GM13977 (cell line): ENCODE data around the gene TECPR2.

Source experiments
- DNase-seq: peaks from one replicate; pipeline ENCODE4 v3.0.0; 2012; ENCODE audit warnings: low spot score
- in situ Hi-C: fragments of 300-500 bp; cut with MboI; formaldehyde crosslinking; loops from one replicate; pipeline ENCODE4 v1.12.0; 2022; ENCODE audit warnings: low sequenced_read_pairs, low pct_unique_long_range_greater_than_20kb, mixed read lengths, inconsistent platforms; ENCODE audit not compliant: unreplicated experiment
- TF ChIP-seq, protein P1 (sequence below): IDR thresholded peaks from 2 replicates; pipeline ENCODE4 v1.5.1; 2012; ENCODE audit warnings: mild to moderate bottlenecking, control low read depth; ENCODE audit not compliant: insufficient read depth; ENCODE audit errors: extremely low read depth, missing control alignments

Gene TECPR2, protein sequence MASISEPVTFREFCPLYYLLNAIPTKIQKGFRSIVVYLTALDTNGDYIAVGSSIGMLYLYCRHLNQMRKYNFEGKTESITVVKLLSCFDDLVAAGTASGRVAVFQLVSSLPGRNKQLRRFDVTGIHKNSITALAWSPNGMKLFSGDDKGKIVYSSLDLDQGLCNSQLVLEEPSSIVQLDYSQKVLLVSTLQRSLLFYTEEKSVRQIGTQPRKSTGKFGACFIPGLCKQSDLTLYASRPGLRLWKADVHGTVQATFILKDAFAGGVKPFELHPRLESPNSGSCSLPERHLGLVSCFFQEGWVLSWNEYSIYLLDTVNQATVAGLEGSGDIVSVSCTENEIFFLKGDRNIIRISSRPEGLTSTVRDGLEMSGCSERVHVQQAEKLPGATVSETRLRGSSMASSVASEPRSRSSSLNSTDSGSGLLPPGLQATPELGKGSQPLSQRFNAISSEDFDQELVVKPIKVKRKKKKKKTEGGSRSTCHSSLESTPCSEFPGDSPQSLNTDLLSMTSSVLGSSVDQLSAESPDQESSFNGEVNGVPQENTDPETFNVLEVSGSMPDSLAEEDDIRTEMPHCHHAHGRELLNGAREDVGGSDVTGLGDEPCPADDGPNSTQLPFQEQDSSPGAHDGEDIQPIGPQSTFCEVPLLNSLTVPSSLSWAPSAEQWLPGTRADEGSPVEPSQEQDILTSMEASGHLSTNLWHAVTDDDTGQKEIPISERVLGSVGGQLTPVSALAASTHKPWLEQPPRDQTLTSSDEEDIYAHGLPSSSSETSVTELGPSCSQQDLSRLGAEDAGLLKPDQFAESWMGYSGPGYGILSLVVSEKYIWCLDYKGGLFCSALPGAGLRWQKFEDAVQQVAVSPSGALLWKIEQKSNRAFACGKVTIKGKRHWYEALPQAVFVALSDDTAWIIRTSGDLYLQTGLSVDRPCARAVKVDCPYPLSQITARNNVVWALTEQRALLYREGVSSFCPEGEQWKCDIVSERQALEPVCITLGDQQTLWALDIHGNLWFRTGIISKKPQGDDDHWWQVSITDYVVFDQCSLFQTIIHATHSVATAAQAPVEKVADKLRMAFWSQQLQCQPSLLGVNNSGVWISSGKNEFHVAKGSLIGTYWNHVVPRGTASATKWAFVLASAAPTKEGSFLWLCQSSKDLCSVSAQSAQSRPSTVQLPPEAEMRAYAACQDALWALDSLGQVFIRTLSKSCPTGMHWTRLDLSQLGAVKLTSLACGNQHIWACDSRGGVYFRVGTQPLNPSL (N-terminal part only)

DNA sequence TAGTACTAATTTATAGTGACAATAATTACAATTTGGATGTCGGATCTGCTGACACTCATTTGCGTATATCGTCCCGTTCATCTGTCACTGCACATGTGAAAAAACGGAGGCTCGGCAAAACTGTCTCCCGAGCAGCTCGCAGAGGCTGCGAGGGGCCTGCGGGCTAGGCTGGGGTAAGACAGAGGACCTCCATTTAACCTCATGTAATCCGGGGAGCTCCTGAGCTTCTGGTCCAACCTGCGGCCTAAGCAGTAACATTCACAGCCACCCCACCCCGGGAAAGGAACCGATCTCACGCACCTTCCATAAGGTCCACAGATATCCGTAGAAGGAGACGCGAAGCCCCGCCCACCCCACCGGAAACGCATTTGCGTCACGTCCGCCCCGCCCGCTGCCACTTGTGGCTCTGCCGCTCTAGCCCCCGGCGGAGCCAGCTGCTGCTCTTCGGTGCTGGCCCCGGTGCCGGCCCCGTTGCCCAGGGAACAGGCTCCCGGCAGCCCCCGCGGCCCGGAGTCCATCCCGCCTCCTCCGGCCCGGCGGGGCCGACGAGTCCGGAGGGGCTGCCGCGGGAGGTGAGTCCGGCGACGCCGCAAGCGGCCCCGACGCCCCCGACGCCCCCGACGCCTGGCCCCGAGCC lies at the start of gene TECPR2, which contains the start of gene CINP:
TSS of gene TECPR2 (plus strand) at position 397 of the 637 bp plus-strand sequence. CDS start 13,781 bp downstream, outside the sequence.
TSS of gene CINP (minus strand) at position 346 of the 637 bp plus-strand sequence. CDS start at position 307, 39 bp downstream.
- peak; percentile 96 for DNase-seq
- in situ Hi-C loops: no loop called here

DNA sequence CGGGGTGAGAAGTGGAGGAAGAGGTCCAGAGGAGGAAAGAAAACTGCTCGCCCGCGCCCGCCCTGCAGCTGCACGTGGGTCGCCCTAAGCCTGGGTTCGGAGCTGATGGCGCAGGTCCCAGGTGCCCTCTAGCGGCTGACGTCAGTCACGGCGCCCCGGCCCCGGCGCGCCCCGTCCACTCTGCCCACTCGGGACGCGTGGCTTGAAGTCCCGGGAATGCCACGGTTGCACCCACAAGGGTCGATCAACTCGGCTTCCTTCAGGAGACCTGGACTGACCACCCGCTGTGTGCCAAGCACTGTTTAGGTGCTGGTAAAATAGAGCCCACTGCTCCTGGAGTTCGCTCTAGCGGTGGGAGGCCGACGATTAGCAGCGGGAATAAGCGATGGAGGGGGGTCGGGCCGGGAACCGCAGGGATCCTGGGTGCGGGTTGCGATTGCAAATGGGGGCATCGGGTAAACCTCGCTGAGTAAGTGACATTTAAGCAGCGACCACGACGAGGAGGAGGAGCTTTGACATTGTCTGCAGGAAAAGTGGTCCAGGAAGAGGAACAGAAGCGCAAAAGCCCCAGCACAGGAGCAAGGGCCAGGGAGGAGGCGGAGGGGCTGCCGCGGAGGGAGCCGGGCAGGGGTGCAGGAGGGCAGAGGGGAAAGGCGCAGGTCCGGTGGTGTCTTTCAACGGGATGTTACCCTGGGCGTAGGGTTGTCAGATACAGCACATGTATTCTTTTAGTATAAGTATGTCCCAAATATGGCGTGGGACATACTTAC lies 48.3 kb upstream of the TECPR2 start:
- peak; percentile 81 for DNase-seq
- in situ Hi-C loops: loop anchor here (25.0 kb wide), 2 partner anchors 352 to 602 kb away; partner anchors contain the start of gene DYNC1H1
- TF ChIP-seq, protein P1, sequence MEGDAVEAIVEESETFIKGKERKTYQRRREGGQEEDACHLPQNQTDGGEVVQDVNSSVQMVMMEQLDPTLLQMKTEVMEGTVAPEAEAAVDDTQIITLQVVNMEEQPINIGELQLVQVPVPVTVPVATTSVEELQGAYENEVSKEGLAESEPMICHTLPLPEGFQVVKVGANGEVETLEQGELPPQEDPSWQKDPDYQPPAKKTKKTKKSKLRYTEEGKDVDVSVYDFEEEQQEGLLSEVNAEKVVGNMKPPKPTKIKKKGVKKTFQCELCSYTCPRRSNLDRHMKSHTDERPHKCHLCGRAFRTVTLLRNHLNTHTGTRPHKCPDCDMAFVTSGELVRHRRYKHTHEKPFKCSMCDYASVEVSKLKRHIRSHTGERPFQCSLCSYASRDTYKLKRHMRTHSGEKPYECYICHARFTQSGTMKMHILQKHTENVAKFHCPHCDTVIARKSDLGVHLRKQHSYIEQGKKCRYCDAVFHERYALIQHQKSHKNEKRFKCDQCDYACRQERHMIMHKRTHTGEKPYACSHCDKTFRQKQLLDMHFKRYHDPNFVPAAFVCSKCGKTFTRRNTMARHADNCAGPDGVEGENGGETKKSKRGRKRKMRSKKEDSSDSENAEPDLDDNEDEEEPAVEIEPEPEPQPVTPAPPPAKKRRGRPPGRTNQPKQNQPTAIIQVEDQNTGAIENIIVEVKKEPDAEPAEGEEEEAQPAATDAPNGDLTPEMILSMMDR: peak; percentile 98

More for the DNA sequence above, at the start of gene TECPR2, which contains the start of gene CINP:
- TF ChIP-seq, protein P1: no peak

DNA sequence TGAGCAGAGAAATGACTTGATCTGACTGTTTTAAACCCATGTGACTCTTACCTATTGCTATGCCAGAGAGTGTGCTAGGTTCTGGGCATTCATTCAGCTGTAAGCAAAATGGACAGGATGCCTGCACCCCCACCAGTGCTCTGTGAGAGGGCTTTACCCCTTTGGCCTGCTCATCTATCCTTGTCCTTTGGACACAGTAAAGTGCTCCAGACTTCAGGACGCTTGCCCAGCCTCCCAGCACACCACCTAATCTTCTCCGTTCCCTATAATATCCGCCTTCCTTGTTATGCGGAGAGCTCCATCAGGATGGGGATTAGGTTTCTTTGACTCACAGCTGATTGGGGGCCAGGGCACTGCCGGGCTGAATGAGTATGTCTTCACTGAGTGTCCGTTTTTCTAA lies 47.6 kb upstream of the TECPR2 start:
- DNase-seq: no peak
- TF ChIP-seq, protein P1: no peak
- in situ Hi-C loops: loop anchor here (25.0 kb wide), 2 partner anchors 353 to 603 kb away; partner anchors contain the start of gene DYNC1H1

- TF ChIP-seq, protein P1: no peak
- in situ Hi-C loops: loop anchor here (25.0 kb wide), 2 partner anchors 354 to 604 kb away; partner anchors contain the start of gene DYNC1H1
- no peak for DNase-seq
Observed at GRCh38 chr14:102316338-102316742, 46.4 kb upstream of the TECPR2 start.

DNA sequence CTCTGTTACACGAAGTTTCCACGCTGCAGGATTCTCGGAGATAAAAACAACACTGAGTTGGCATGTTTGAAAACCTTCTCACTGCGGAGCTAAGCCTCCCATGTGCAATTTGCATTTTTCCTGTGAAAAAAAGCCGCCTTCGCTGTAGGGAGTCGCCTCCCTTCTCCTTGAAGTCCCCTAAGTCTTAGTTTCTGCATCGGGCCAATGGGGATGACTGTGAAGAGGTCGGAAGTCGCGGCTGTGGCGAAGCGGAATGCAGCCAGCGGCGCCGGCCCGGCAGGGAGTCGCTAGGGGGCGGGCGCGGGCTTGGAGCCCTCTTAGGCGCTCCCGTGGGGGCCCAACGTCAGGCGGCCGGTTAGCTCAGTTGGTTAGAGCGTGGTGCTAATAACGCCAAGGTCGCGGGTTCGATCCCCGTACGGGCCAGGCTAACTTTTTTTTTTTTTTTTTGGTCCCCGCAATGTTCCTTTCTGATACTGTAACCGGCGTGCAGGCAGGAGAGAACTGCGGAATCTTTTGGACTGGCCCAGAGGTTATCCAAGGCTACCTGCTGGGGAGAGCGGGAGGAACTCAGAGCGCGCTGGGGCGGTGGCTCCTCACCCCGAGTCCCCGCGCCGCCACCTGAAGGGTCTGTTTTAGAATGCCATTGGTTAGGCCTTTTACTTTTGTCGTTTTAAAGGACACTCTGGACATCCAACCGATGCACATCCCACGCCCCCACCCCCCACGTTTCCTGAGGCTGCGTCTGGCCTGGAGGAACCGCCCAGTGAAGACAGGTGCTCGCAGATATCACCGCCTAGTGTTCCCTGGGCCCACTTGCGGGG lies 45.8 kb upstream of the TECPR2 start:
- in situ Hi-C loops: loop anchor here (25.0 kb wide), 2 partner anchors 355 to 605 kb away; partner anchors contain the start of gene DYNC1H1
- TF ChIP-seq, protein P1: peak; percentile 91
- DNase-seq: peak; percentile 94
